Astrocyte (in vitro differentiated cells and primary cell): ENCODE measurements around the gene XAF1.

Experiments used
- CTCF ChIP-seq: IDR thresholded peaks from 2 replicates; pipeline ENCODE4 v1.5.1; 2011; ENCODE audit warnings: low read depth, mild to moderate bottlenecking, inconsistent platforms, low read length, moderate library complexity; ENCODE audit not compliant: insufficient read depth
- EZH2 ChIP-seq: IDR thresholded peaks from 2 replicates; pipeline ENCODE4 v1.6.1; 2012; ENCODE audit warnings: mild to moderate bottlenecking, low read length, inconsistent platforms; ENCODE audit not compliant: insufficient read depth

GRCh38 chr17:6716736-6717135, 39.1 kb upstream of the XAF1 start:
- TF ChIP-seq CTCF (no peak), EZH2 (no peak)
